Right lobe of liver (tissue), 6 donors: ENCODE measurements around the gene CDC42EP3. TPM values are rescaled to one million over a fixed set of nuclear protein-coding genes. Genes with fewer than 3 reads are reported as not detected.

ENCODE experiments used
- ATAC-seq, 4 donors: fragments of 200-7000 bp; cut with Tn5 transposase; one replicate each; pipeline ENCODE4 v1.9.1; 2020; ENCODE audit warnings: mild to moderate bottlenecking in 4 of 4, moderate library complexity in 4 of 4
- DNase-seq, 3 donors: peaks; one replicate each; pipeline ENCODE4 v3.0.0-alpha.2; 2020
- H3K27ac ChIP-seq, 3 donors: fragments of 200-600 bp; one replicate each; pipeline ENCODE4 v1.8.0; 2022
- H3K27me3 ChIP-seq, 2 donors: fragments of 200-600 bp; one replicate each; pipeline ENCODE4 v1.8.0; 2022
- H3K36me3 ChIP-seq, 4 donors: fragments of 200-600 bp; sonication (generic) in 1 of 4; one replicate each; pipeline versions ENCODE4 v1.5.1 to v1.8.0; 2017 to 2022; ENCODE audit warnings: control low read depth in 1 of 4
- H3K4me1 ChIP-seq, 4 donors: fragments of 200-600 bp; sonication (generic) in 1 of 4; one replicate each; pipeline versions ENCODE4 v1.5.1 to v1.8.0; 2017 to 2022; ENCODE audit warnings: control low read depth in 1 of 4
- H3K4me3 ChIP-seq, 3 donors: fragments of 200-600 bp; one replicate each; pipeline ENCODE4 v1.8.0; 2022
- H3K9me3 ChIP-seq, 4 donors: fragments of 200-600 bp; sonication (generic) in 1 of 4; one replicate each; pipeline versions ENCODE4 v1.5.1 to v1.8.0; 2017 to 2022; ENCODE audit warnings: control low read depth in 1 of 4
- POLR2A ChIP-seq: fragments of 450-650 bp; IDR thresholded peaks from one replicate; pipeline ENCODE4 v1.6.1; 2017; ENCODE audit warnings: antibody characterized with exemption, mild to moderate bottlenecking
- WGBS: methylation state at CpG from one replicate; pipeline ENCODE4 v1.1.6; 2018; ENCODE audit warnings: low coverage, low lambda C conversion rate; ENCODE audit not compliant: insufficient coverage; ENCODE audit errors: missing lambda C conversion rate; 5-methylcytosine and 5-hydroxymethylcytosine counted together
- intact Hi-C, 2 donors: fragments of 100-400 bp; cut with DNase I; formaldehyde crosslinking; loops; one replicate each; pipeline versions ENCODE4 v1.11.2 to v1.14.1; 2022
- total RNA-seq, 6 experiments: library from RNA; depleted of rRNA in 2 of 6; stranded (reverse); fragments of >200 nt in 2 of 6; fragmentation: NEBNext Ultra II Directional in 3 of 6; extraction: Animal tissue kit (Norgen Biotek cat#: 25700) in 3 of 6; gene quantifications; one replicate each; pipeline versions ENCODE4 v1.1.0 to v1.2.4, GENCODE V29; 2016 to 2023
- TF ChIP-seq, protein P1 (sequence below), 4 donors: fragments of 200-600 bp in 3 of 4; fragments of 450-650 bp in 1 of 4; IDR thresholded peaks; one replicate each; pipeline versions ENCODE4 v1.5.1 to v1.8.0; 2016 to 2022; ENCODE audit warnings: antibody characterized with exemption in 4 of 4, mild to moderate bottlenecking in 2 of 4
- donor health status: DM: no; HTN: yes; CAD: no.
- donor health status: DM: no; HTN: no; CAD: no.
- donor health status: DM: no; HTN: no; CAD: no.
- donor health status: DM: no; HTN: yes; CAD: no.
- donor health status: DM: no; HTN: yes; CAD: no.

The CDC42EP3 gene
- total RNA-seq, 6 experiments from 2014 or later = 3.4 to 8.4 (median 6.0) TPM

DNA sequence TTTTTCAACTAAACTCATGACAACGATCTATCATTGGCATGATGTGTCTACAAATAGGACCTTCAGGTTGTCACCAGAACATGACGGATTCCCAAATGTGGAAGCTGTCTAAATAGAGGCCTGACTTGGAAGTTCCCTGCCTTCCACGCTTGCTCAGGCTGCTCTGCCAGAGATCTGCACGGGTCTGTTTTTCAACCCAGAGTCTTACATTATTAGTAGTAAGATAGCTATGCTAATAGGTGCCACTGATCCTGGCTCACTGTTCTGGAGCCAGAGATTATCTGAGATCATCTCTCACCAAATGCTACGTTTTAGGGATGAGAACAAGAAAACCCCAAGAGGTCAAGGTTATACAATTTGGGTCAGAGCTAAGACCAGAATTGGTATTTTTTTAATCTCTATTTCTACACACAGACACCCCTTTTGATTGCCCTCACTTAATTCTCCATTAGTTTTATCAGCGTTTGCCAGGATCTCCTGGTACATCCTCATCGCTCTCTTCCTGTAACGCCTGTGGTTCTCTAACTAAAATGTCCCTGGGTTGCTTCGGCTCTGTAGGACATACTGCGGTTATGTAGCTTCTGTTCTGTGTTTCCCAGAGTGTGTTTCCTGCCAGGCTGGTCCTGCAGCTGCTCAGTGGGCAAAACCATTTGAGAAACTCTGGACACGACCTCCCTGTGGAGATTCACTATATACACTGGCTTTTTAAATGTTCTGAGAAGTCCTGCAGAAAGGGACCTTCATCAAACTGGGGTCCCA, 5.7 kb downstream of the CDC42EP3 start:
- H3K4me1 ChIP-seq = peaks cover 0 to 4% (median 0%) of the 10 kb centered on the region in 4 donors

DNA sequence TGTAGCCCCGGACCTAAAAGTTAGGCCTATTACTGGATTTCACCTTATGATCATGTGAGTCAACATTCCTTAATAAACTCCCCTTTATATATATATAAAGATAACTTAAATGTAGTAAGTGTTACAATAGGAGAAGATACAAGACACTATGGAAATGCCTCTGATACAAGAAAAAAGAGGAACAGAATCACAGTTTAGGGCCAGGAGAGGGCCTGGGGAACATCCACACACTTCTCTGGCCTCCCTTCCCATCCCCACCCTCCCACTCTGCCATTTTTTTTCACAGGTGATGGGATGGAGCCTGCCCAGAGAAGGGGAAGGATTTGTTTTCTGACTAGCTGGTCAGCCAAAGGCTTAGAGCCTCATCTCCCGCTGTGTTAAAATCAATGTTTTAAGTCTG, 6.4 kb downstream of the CDC42EP3 start:
- H3K9me3 ChIP-seq = no peaks in the 10 kb centered on the region
- peaks cover 0 to 2% (median 0%) of the 10 kb centered on the region in 4 donors for H3K4me1 ChIP-seq
- DNase-seq (no peak), ATAC-seq (peak in 1 of 4 donors; percentile 61)
- 60% methylated on average over 2 of the region's 2 CpGs for WGBS
- intact Hi-C loops = no loop called here
- TF ChIP-seq, protein P1, sequence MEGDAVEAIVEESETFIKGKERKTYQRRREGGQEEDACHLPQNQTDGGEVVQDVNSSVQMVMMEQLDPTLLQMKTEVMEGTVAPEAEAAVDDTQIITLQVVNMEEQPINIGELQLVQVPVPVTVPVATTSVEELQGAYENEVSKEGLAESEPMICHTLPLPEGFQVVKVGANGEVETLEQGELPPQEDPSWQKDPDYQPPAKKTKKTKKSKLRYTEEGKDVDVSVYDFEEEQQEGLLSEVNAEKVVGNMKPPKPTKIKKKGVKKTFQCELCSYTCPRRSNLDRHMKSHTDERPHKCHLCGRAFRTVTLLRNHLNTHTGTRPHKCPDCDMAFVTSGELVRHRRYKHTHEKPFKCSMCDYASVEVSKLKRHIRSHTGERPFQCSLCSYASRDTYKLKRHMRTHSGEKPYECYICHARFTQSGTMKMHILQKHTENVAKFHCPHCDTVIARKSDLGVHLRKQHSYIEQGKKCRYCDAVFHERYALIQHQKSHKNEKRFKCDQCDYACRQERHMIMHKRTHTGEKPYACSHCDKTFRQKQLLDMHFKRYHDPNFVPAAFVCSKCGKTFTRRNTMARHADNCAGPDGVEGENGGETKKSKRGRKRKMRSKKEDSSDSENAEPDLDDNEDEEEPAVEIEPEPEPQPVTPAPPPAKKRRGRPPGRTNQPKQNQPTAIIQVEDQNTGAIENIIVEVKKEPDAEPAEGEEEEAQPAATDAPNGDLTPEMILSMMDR (IDR thresholded peaks at IDR 0.05) = no peak
- no peak for TF ChIP-seq POLR2A
- H3K27me3 ChIP-seq = no peaks in the 10 kb centered on the region
- H3K36me3 ChIP-seq = no peaks in the 10 kb centered on the region
- H3K4me3 ChIP-seq = no peak overlapping the region
- no peak overlapping the region for H3K27ac ChIP-seq

More for the DNA sequence above, 5.7 kb downstream of the CDC42EP3 start:
- Histone ChIP-seq H3K27ac (no peak overlapping the region), H3K4me3 (no peak overlapping the region), H3K9me3 (no peaks in the 10 kb centered on the region), H3K36me3 (no peaks in the 10 kb centered on the region), H3K27me3 (no peaks in the 10 kb centered on the region)
- no peak for TF ChIP-seq POLR2A
- TF ChIP-seq, protein P1 (IDR thresholded peaks at IDR 0.05) = no peak
- intact Hi-C loops = no loop called here
- ATAC-seq (peak in 1 of 4 donors; percentile 22), DNase-seq (no peak)
- 61% methylated on average over 10 of the region's 11 CpGs for WGBS

DNA sequence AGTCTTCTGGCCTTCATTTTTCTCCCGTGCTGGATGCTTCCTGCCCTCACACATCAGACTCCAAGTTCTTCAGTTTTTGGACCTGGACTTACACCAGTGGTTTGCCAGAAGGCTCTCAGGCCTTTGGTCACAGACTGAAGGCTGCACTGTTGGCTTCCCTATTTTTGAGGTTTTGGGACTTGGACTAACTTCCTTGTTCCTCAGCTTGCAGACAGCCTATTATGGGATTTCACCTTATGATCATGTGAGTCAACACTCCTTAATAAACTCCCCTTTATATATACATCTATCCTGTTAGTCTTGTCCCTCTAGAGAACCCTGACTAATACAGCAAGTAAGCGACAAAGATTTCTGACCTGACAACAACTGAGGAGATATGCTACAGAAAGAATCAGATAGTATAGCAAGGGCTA, 7.2 kb downstream of the CDC42EP3 start:
- no peak for DNase-seq
- no peaks in the 10 kb centered on the region for H3K9me3 ChIP-seq
- no peak overlapping the region for H3K27ac ChIP-seq
- H3K4me1 ChIP-seq = peaks cover 0 to 6% (median 0%) of the 10 kb centered on the region in 4 donors
- no peak for TF ChIP-seq POLR2A
- TF ChIP-seq, protein P1 (IDR thresholded peaks at IDR 0.05) = no peak
- no peaks in the 10 kb centered on the region for H3K27me3 ChIP-seq
- ATAC-seq = no peak
- intact Hi-C loops = no loop called here
- no peak overlapping the region for H3K4me3 ChIP-seq
- no peaks in the 10 kb centered on the region for H3K36me3 ChIP-seq
- WGBS = 44% methylated on average over 2 of the region's 2 CpGs

DNA sequence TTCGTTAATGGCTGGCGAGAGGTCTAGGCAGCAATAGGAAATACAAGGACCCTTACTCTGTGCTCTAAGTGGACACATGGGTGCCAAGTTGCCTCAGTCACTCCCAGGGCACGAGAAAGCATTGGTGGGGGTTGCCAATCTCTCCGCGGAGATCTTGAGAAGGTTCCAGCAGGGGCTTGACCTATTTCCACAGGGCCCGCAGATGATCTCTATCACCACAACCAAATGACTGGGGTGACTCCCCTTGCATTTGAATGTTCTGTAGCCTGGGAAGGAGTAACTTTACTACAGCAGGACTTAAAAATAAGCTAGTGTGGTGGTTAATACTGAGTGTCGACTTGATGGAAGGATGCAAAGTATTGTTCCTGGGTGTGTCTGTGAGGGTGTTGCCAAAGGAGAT, 8.1 kb downstream of the CDC42EP3 start:
- no peaks in the 10 kb centered on the region for H3K36me3 ChIP-seq
- no peaks in the 10 kb centered on the region for H3K27me3 ChIP-seq
- DNase-seq = no peak
- WGBS = 92% methylated on average over 7 of the region's 7 CpGs
- intact Hi-C loops = no loop called here
- no peak for ATAC-seq
- H3K9me3 ChIP-seq = no peaks in the 10 kb centered on the region
- no peak overlapping the region for H3K4me3 ChIP-seq
- no peak overlapping the region for H3K27ac ChIP-seq
- peaks cover 0 to 6% (median 0%) of the 10 kb centered on the region in 4 donors for H3K4me1 ChIP-seq
- TF ChIP-seq, protein P1 (IDR thresholded peaks at IDR 0.05) = no peak
- TF ChIP-seq POLR2A = no peak
